CD8-positive, alpha-beta memory T cell (primary cell): Measurements from ENCODE around the gene EXOSC6. TPM values are rescaled to one million over a fixed set of nuclear protein-coding genes. Genes with fewer than 3 reads are reported as not detected.
A peak's percentile ranks its signal among the peaks of the same experiment; 100 is the strongest.
"Not testable (repeated sequence)": the region's sequence is repeated elsewhere in the genome, so short reads cannot be mapped to it uniquely, and the experiment has no call there.

Source experiments
- CTCF ChIA-PET: fragments of 350-600 bp; sonication (Branson Sonifier 250); formaldehyde crosslinking; loops from one replicate; lab custom pipeline; 2021; ENCODE audit warnings: antibody characterized with exemption; lab: Charles Lee
- POLR2A ChIA-PET: fragments of 350-600 bp; sonication (Branson Sonifier 250); formaldehyde crosslinking; loops from one replicate; lab custom pipeline; 2021; ENCODE audit warnings: antibody characterized with exemption; lab: Charles Lee
- DNase-seq, 5 donors: peaks; one replicate each; pipeline versions ENCODE4 v3.0.0 to v3.0.0-alpha.2; 2020 to 2022; ENCODE audit warnings: mixed read lengths in 1 of 5
- H3K27ac ChIP-seq: one replicate; pipeline ENCODE4 v1.7.0; 2013; ENCODE audit warnings: low read depth, mild to moderate bottlenecking, low read length, moderate library complexity
- H3K27me3 ChIP-seq: 2 replicates; pipeline ENCODE4 v1.7.0; 2013; ENCODE audit warnings: low read length, mild to moderate bottlenecking; ENCODE audit not compliant: insufficient read depth, poor library complexity, severe bottlenecking
- H3K36me3 ChIP-seq: 2 replicates; pipeline ENCODE4 v1.7.0; 2013; ENCODE audit warnings: mild to moderate bottlenecking, low read length, moderate library complexity; ENCODE audit not compliant: insufficient read depth
- H3K4me1 ChIP-seq: 2 replicates; pipeline ENCODE4 v1.7.0; 2013; ENCODE audit warnings: mild to moderate bottlenecking, low read length, moderate library complexity; ENCODE audit not compliant: insufficient read depth
- H3K4me3 ChIP-seq: 2 replicates; pipeline ENCODE4 v1.7.0; 2013; ENCODE audit warnings: mild to moderate bottlenecking, low read length
- H3K9me3 ChIP-seq: 2 replicates; pipeline ENCODE4 v1.7.0; 2013; ENCODE audit warnings: mild to moderate bottlenecking, low read length
- H3K27ac Mint-ChIP-seq, 8 donors: one replicate each; pipeline ENCODE4 v1.8.0; 2020 to 2021; ENCODE audit warnings: mixed read lengths in 8 of 8, mild to moderate bottlenecking in 6 of 8, inconsistent platforms in 3 of 8, moderate library complexity in 3 of 8
- H3K27me3 Mint-ChIP-seq, 2 donors: one replicate each; pipeline ENCODE4 v1.8.0; 2020 to 2021; ENCODE audit warnings: mixed read lengths in 2 of 2, mild to moderate bottlenecking in 1 of 2, moderate library complexity in 1 of 2
- H3K36me3 Mint-ChIP-seq, 3 donors: one replicate each; pipeline ENCODE4 v1.8.0; 2020 to 2021; ENCODE audit warnings: mixed read lengths in 3 of 3, inconsistent platforms in 1 of 3, mild to moderate bottlenecking in 1 of 3
- H3K4me1 Mint-ChIP-seq, 3 donors: one replicate each; pipeline ENCODE4 v1.8.0; 2020 to 2021; ENCODE audit warnings: mixed read lengths in 3 of 3, inconsistent platforms in 1 of 3, mild to moderate bottlenecking in 1 of 3
- H3K4me3 Mint-ChIP-seq, 7 donors: one replicate each; pipeline ENCODE4 v1.8.0; 2020 to 2021; ENCODE audit warnings: mixed read lengths in 7 of 7, mild to moderate bottlenecking in 6 of 7, moderate library complexity in 4 of 7, inconsistent platforms in 2 of 7
- H3K9me3 Mint-ChIP-seq, 5 donors: one replicate each; pipeline ENCODE4 v1.8.0; 2020 to 2022; ENCODE audit warnings: mixed read lengths in 5 of 5, mild to moderate bottlenecking in 3 of 5, moderate library complexity in 2 of 5, inconsistent platforms in 1 of 5
- polyA plus RNA-seq: library from polyadenylated mRNA; unstranded; fragments of 300-500 nt; fragmentation: Illumina TruSeq; gene quantifications from one replicate; pipeline ENCODE4 v1.2.3, GENCODE V29; 2021
- total RNA-seq, 2 experiments: library from RNA; stranded (reverse); gene quantifications; one replicate each; pipeline ENCODE4 v1.2.3, GENCODE V29; 2021

The EXOSC6 gene
- total and polyA plus RNA-seq, 3 experiments from 2014 or later = 14.3 to 44.5 (median 43.1) TPM

DNA sequence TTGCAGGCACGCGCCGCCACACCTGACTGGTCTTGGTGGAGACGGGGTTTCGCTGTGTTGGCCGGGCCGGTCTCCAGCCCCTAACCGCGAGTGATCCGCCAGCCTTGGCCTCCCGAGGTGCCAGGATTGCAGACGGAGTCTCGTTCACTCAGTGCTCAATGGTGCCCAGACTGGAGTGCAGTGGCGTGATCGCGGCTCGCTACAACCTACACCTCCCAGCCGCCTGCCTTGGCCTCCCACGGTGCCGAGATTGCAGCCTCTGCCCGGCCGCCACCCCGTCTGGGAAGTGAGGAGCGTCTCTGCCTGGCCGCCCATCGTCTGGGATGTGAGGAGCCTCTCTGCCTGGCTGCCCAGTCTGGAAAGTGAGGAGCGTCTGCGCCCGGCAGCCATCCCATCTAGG is 47.7 kb downstream of the EXOSC6 start:
- H3K4me3 ChIP-seq, H3K4me3 Mint-ChIP-seq, H3K27ac ChIP-seq, CTCF ChIA-PET, H3K27ac Mint-ChIP-seq, H3K27me3 Mint-ChIP-seq, H3K27me3 ChIP-seq, DNase-seq, H3K4me1 Mint-ChIP-seq, H3K36me3 ChIP-seq, POLR2A ChIA-PET, H3K9me3 Mint-ChIP-seq, H3K4me1 ChIP-seq, H3K9me3 ChIP-seq: not testable (repeated sequence)
- H3K36me3 Mint-ChIP-seq = peaks cover 0 to 16% (median 3%) of the 10 kb centered on the region in 3 donors

DNA sequence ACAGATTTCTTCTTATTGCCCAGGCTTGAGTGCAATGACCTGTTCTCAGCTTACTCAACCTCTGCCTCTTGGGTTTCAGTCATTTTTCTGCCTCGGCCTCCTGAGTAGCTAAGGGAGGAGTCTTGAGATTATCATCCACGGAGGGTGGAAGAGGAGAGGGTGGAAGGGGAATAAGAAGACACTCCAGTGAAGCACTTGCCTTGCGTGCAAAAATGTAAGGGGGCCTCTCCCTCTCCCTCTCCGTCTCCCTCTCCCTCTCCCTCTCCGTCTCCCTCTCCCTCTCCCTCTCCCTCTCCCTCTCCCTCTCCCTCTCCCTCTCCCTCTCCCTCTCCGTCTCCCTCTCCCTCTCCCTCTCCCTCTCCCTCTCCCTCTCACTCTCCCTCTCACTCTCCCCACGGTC is 48.2 kb downstream of the EXOSC6 start:
- H3K27me3 ChIP-seq, DNase-seq, H3K9me3 Mint-ChIP-seq, POLR2A ChIA-PET, H3K27ac ChIP-seq, H3K27me3 Mint-ChIP-seq, H3K4me3 ChIP-seq, H3K9me3 ChIP-seq, H3K4me1 Mint-ChIP-seq, CTCF ChIA-PET, H3K4me1 ChIP-seq, H3K27ac Mint-ChIP-seq, H3K36me3 ChIP-seq, H3K4me3 Mint-ChIP-seq: not testable (repeated sequence)
- H3K36me3 Mint-ChIP-seq = peaks cover 0 to 16% (median 3%) of the 10 kb centered on the region in 3 donors

GRCh38 chr16:70200063-70200462 is 51.7 kb downstream of the EXOSC6 start:
- H3K36me3 Mint-ChIP-seq, H3K4me1 Mint-ChIP-seq, CTCF ChIA-PET: not testable (repeated sequence)

DNA sequence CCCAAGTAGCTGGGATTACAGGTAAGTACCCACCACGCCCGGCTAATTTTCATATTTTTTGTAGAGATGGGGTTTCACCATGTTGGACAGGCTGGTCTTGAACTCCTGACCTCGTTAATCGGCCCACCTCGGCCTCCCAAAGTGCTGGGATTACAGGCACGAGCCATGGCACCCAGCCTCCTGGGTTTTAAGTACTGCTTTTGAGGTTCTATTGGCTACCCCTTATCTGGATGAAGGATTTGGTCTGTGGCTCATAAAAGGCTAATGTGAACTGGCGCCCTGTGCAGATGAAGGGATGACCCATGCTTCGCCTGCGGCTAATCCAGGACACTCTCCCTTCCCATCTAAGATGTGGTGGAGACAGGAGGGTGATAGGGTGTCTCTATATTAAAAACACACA is 52.6 kb downstream of the EXOSC6 start:
- H3K4me3 Mint-ChIP-seq, H3K4me3 ChIP-seq, H3K27ac ChIP-seq, POLR2A ChIA-PET, DNase-seq, H3K27me3 ChIP-seq, CTCF ChIA-PET, H3K9me3 ChIP-seq, H3K36me3 ChIP-seq, H3K27me3 Mint-ChIP-seq, H3K4me1 ChIP-seq, H3K4me1 Mint-ChIP-seq, H3K36me3 Mint-ChIP-seq, H3K27ac Mint-ChIP-seq, H3K9me3 Mint-ChIP-seq: not testable (repeated sequence)

More at GRCh38 chr16:70200063-70200462, 51.7 kb downstream of the EXOSC6 start:
- DNase-seq, H3K36me3 ChIP-seq, H3K4me3 ChIP-seq, H3K9me3 Mint-ChIP-seq, POLR2A ChIA-PET, H3K9me3 ChIP-seq, H3K4me1 ChIP-seq, H3K4me3 Mint-ChIP-seq, H3K27me3 Mint-ChIP-seq, H3K27me3 ChIP-seq, H3K27ac ChIP-seq, H3K27ac Mint-ChIP-seq: not testable (repeated sequence)

- H3K27ac ChIP-seq, H3K36me3 ChIP-seq, H3K27ac Mint-ChIP-seq, H3K4me1 Mint-ChIP-seq, H3K4me3 ChIP-seq, H3K4me1 ChIP-seq, H3K27me3 Mint-ChIP-seq, H3K9me3 Mint-ChIP-seq, H3K36me3 Mint-ChIP-seq, H3K9me3 ChIP-seq, H3K27me3 ChIP-seq, CTCF ChIA-PET, H3K4me3 Mint-ChIP-seq, DNase-seq, POLR2A ChIA-PET: not testable (repeated sequence)
These were observed 53.1 kb downstream of the EXOSC6 start for GRCh38 chr16:70198666-70199065.

GRCh38 chr16:70198230-70198629 is 53.5 kb downstream of the EXOSC6 start:
- DNase-seq, H3K4me3 ChIP-seq, H3K9me3 Mint-ChIP-seq, H3K4me1 Mint-ChIP-seq, H3K9me3 ChIP-seq, H3K4me3 Mint-ChIP-seq, H3K27ac ChIP-seq, H3K4me1 ChIP-seq, POLR2A ChIA-PET, H3K27me3 ChIP-seq, H3K27me3 Mint-ChIP-seq, H3K27ac Mint-ChIP-seq, H3K36me3 ChIP-seq, CTCF ChIA-PET, H3K36me3 Mint-ChIP-seq: not testable (repeated sequence)

DNA sequence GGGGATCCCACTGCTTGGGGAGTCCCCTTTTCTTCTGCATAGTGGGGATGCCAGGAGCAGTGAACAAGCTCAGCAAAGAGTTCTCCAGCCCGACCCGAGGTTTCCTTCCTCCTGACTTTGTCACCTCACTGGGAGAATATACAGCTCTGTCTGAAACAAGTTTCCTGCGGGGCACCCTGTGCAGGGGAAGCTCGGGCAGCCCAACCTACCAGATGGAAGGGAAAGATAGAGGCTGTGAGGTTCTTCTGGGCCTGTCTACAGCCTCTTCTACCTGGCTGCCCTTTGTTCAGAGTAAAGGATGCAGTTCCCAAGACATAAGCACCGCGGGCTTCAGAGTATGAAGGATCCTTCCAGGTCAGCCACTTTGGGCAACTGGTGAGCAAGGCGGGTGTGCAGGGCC is 54.1 kb downstream of the EXOSC6 start:
- H3K4me1 ChIP-seq, H3K27me3 Mint-ChIP-seq, CTCF ChIA-PET, POLR2A ChIA-PET, H3K36me3 Mint-ChIP-seq, H3K9me3 Mint-ChIP-seq, DNase-seq, H3K27me3 ChIP-seq, H3K9me3 ChIP-seq, H3K27ac ChIP-seq, H3K4me3 Mint-ChIP-seq, H3K36me3 ChIP-seq, H3K4me1 Mint-ChIP-seq, H3K4me3 ChIP-seq: not testable (repeated sequence)
- H3K27ac Mint-ChIP-seq = peak overlapping the region in 1 of 8 donors; percentile 41

Other genes starting within 250 kb of the EXOSC6 start
- gene PDPR, start 137.6 kb downstream of the EXOSC6 start, total RNA-seq = 10 to 100 TPM; 21.1 to 21.8 TPM
- gene PDPR, start 137.6 kb downstream of the EXOSC6 start, polyA plus RNA-seq = 11.5 TPM
- under 1 TPM; 0.42 to 0.79 TPM for gene CLEC18C, start 78.2 kb downstream of the EXOSC6 start, total RNA-seq
- gene CLEC18C, start 78.2 kb downstream of the EXOSC6 start, polyA plus RNA-seq = not detected
- gene AARS1, start 37.6 kb upstream of the EXOSC6 start, total RNA-seq = 100 to 1,000 TPM; 135 to 136 TPM
- 38.6 TPM for gene AARS1, start 37.6 kb upstream of the EXOSC6 start, polyA plus RNA-seq
- gene DDX19B, start 47.2 kb upstream of the EXOSC6 start, total RNA-seq = 10 to 100 TPM; 36.0 to 38.8 TPM
- gene DDX19B, start 47.2 kb upstream of the EXOSC6 start, polyA plus RNA-seq = 52.9 TPM
- gene DDX19A, start 95.0 kb upstream of the EXOSC6 start, total RNA-seq = 10 to 100 TPM; 73.6 to 76.1 TPM
- 45.3 TPM for gene DDX19A, start 95.0 kb upstream of the EXOSC6 start, polyA plus RNA-seq
- gene ST3GAL2, start 187.2 kb upstream of the EXOSC6 start, total RNA-seq = 10 to 100 TPM; 24.2 to 24.8 TPM
- gene ST3GAL2, start 187.2 kb upstream of the EXOSC6 start, polyA plus RNA-seq = 20.1 TPM
- gene FCSK, start 202.7 kb upstream of the EXOSC6 start, total RNA-seq = 10 to 100 TPM; 15.1 to 16.9 TPM
- 7.8 TPM for gene FCSK, start 202.7 kb upstream of the EXOSC6 start, polyA plus RNA-seq